ENCODE results near the gene METAP1. TPM values are rescaled to one million over a fixed set of nuclear protein-coding genes. Genes with fewer than 3 reads are reported as not detected.

METAP1 gene
- total RNA-seq, 3 donors from 2014 or later (not counting 1 experiment from before 2014, with no cell fraction given), result 41.1 to 54.3 (median 41.5) TPM

DNA sequence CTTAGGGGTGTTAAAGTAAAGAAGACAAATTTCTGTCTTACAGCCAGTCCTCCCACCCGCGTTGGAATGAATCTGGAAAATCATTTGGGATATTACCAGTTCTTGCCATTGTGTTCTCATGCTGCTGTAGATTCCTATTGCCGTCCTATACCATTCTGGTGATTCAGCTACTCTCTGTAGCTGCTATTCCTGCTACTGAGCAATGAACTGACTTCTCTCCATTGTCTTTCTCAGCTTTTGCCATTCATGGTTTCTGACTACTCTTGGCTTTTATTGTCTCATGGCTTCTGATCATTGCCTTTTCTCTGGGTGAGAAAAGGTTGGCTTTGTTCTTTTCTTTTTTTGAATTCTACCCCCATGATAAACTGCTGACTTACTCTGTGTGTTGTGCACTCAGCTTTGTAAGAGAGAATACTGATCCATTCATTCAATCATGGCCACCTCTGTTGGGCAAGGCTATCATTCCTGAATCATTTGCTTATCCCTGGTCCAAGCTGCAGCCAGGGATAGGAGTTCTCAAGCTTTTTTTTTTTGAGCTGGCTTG lies 27.7 kb upstream of the METAP1 start:
- intact Hi-C loops (cut with micrococcal nuclease), result no loop called here
- TF ChIP-seq, protein P1, sequence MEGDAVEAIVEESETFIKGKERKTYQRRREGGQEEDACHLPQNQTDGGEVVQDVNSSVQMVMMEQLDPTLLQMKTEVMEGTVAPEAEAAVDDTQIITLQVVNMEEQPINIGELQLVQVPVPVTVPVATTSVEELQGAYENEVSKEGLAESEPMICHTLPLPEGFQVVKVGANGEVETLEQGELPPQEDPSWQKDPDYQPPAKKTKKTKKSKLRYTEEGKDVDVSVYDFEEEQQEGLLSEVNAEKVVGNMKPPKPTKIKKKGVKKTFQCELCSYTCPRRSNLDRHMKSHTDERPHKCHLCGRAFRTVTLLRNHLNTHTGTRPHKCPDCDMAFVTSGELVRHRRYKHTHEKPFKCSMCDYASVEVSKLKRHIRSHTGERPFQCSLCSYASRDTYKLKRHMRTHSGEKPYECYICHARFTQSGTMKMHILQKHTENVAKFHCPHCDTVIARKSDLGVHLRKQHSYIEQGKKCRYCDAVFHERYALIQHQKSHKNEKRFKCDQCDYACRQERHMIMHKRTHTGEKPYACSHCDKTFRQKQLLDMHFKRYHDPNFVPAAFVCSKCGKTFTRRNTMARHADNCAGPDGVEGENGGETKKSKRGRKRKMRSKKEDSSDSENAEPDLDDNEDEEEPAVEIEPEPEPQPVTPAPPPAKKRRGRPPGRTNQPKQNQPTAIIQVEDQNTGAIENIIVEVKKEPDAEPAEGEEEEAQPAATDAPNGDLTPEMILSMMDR (IDR thresholded peaks at IDR 0.05), result no peak
- H3K4me1 ChIP-seq (ENCODE audit: control insufficient read depth, insufficient read depth, low read length), result no peaks in the 10 kb centered on the region
- H3K9me3 Mint-ChIP-seq, result no peaks in the 10 kb centered on the region
- DNase-seq (no peak), ATAC-seq (no peak)
- no peak overlapping the region for H3K27ac ChIP-seq (ENCODE audit: low read length)
- H3K4me3 Mint-ChIP-seq, result no peak overlapping the region
- H3K9me3 ChIP-seq (ENCODE audit: control insufficient read depth, insufficient read depth, low read length), result no peaks in the 10 kb centered on the region
- WGBS (ENCODE audit: insufficient coverage), result 94% methylated on average over 3 of the region's 3 CpGs
- peaks cover 20 to 29% of the 10 kb centered on the region in 2 donors for H3K27me3 Mint-ChIP-seq (ENCODE audit: low read depth in 2 of 2)
- no peak overlapping the region for H3K4me3 ChIP-seq (ENCODE audit: low read length)
- H3K4me1 Mint-ChIP-seq, result no peaks in the 10 kb centered on the region
- H3K36me3 ChIP-seq (ENCODE audit: control insufficient read depth, insufficient read depth, low read length), result no peaks in the 10 kb centered on the region
- no peak overlapping the region for H3K27ac Mint-ChIP-seq
- H3K27me3 ChIP-seq (ENCODE audit: control insufficient read depth, insufficient read depth, low read length), result peaks cover 2% of the 10 kb centered on the region
- H3K36me3 Mint-ChIP-seq, result no peaks in the 10 kb centered on the region

DNA sequence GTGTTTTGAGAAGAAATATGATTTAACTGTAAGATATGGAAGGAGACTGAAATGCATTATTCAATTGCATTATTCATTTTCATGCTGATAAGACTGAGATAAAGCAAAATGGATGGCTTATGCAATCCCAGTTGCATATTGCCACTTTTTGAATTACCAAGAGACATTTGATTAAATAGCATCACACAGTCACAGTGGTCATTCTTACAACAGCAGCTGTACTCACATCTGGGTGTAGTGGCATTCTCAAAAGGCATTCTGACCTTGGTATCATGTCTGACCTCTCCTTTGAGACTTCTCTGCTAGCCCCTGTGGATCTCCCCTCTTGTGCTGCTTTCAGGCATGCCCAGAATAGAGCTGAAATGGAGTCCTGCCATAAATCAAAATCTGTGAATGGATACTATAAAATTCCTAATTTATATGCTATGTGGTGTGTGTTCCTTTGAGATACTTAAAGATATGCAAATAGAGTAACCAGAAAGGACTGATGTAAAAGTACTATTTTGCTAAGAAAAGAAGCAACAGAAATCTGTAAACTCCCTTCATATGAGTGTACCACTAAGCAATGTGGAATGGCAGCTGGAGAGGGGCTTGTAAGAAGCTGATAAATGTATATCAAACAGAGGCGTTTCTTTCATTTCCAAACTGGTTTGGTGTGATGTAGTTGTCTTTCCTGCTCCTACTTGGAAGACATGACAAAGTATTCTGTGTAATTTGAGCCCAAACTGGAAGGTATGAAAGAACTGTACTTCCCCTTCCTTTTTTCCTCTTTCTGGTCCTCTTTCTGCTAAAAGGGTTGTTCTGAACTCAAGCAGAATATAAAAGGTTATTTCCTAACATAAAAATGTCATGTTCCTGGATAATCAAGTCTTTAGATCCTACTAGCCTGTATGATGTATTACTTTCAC lies 25.4 kb upstream of the METAP1 start:
- no peak overlapping the region for H3K4me3 Mint-ChIP-seq
- H3K36me3 Mint-ChIP-seq, result no peaks in the 10 kb centered on the region
- TF ChIP-seq, protein P1 (IDR thresholded peaks at IDR 0.05), result no peak
- no peaks in the 10 kb centered on the region for H3K4me1 ChIP-seq (ENCODE audit: control insufficient read depth, insufficient read depth, low read length)
- no peak overlapping the region for H3K4me3 ChIP-seq (ENCODE audit: low read length)
- ATAC-seq (no peak), DNase-seq (no peak)
- H3K27ac ChIP-seq (ENCODE audit: low read length), result no peak overlapping the region
- H3K4me1 Mint-ChIP-seq, result no peaks in the 10 kb centered on the region
- no peaks in the 10 kb centered on the region for H3K9me3 Mint-ChIP-seq
- WGBS (ENCODE audit: insufficient coverage), result 43% methylated on average over 1 of the region's 1 CpG
- H3K27ac Mint-ChIP-seq, result no peak overlapping the region
- H3K36me3 ChIP-seq (ENCODE audit: control insufficient read depth, insufficient read depth, low read length), result no peaks in the 10 kb centered on the region
- intact Hi-C loops (cut with micrococcal nuclease), result no loop called here
- H3K27me3 Mint-ChIP-seq (ENCODE audit: low read depth in 2 of 2), result peaks cover 24 to 31% of the 10 kb centered on the region in 2 donors
- H3K27me3 ChIP-seq (ENCODE audit: control insufficient read depth, insufficient read depth, low read length), result peaks cover 2% of the 10 kb centered on the region
- H3K9me3 ChIP-seq (ENCODE audit: control insufficient read depth, insufficient read depth, low read length), result no peaks in the 10 kb centered on the region

DNA sequence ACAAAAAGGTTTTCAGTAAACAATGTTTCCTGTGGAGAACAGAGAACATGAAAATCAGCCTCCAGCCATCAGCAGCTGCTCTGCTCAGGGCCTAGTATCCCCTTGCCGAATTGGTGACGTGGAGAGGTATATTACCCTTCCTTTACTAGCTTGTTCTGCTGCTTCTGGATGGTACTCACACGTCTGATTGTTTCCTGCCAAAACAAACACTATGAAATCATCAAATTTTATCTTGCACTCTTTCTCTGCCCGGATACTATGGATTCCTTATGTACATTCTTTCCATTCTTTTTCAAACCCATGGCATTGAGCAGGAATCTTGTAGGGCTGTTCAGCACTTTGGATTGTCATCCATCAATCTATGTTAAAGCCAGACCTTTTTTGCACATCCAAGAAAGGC lies 18.8 kb upstream of the METAP1 start:
- no peak for ATAC-seq
- no peak overlapping the region for H3K4me3 Mint-ChIP-seq
- no peaks in the 10 kb centered on the region for H3K4me1 ChIP-seq (ENCODE audit: control insufficient read depth, insufficient read depth, low read length)
- 85% methylated on average over 4 of the region's 4 CpGs for WGBS (ENCODE audit: insufficient coverage)
- H3K27me3 Mint-ChIP-seq (ENCODE audit: low read depth in 2 of 2), result peaks cover 9 to 12% of the 10 kb centered on the region in 2 donors
- no peaks in the 10 kb centered on the region for H3K4me1 Mint-ChIP-seq
- no peaks in the 10 kb centered on the region for H3K36me3 ChIP-seq (ENCODE audit: control insufficient read depth, insufficient read depth, low read length)
- no peak overlapping the region for H3K27ac Mint-ChIP-seq
- H3K27me3 ChIP-seq (ENCODE audit: control insufficient read depth, insufficient read depth, low read length), result no peaks in the 10 kb centered on the region
- H3K27ac ChIP-seq (ENCODE audit: low read length), result no peak overlapping the region
- no peaks in the 10 kb centered on the region for H3K36me3 Mint-ChIP-seq
- no peak overlapping the region for H3K4me3 ChIP-seq (ENCODE audit: low read length)
- no peak for DNase-seq
- H3K9me3 ChIP-seq (ENCODE audit: control insufficient read depth, insufficient read depth, low read length), result no peaks in the 10 kb centered on the region
- H3K9me3 Mint-ChIP-seq, result no peaks in the 10 kb centered on the region
- intact Hi-C loops (cut with micrococcal nuclease), result no loop called here
- TF ChIP-seq, protein P1 (IDR thresholded peaks at IDR 0.05), result no peak

All from natural killer cell (primary cell).